NT2/D1 (cell line): ENCODE results near the gene FBXO21.

Source experiments
- YY1 ChIP-seq: IDR thresholded peaks from 2 replicates; pipeline ENCODE4 v1.6.1; 2011; ENCODE audit not compliant: insufficient read length, insufficient read depth
- ZNF274 ChIP-seq: IDR thresholded peaks from 2 replicates; pipeline ENCODE4 v1.6.1; 2011; ENCODE audit warnings: mild to moderate bottlenecking, low read depth, low read length

- TF ChIP-seq ZNF274 (no peak), YY1 (no peak)
Measured at GRCh38 chr12:117096501-117097042, 93.7 kb downstream of the FBXO21 start.
